ENCODE results near the gene ELK1.
"Not testable (repeated sequence)": the region's sequence is repeated elsewhere in the genome, so short reads cannot be mapped to it uniquely, and the experiment has no call there.

ELK1 gene

DNA sequence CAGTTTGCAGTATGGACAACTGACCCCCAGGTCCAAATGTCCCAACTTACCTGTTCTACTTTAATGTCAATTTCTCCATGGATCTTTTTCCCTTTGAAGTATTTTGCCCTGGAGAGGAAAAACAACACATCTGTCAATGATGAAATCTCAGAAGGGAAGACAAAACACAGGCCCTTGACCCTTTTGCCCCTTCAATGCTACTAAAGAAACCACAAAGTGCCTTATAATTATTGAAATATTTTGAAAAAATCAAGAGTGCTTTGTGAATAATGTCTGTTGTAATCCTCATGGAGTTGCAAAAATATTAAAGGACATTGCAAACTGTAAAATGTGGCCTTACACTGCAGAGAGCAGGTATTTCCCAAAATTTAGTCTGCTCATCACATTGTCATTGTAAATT is 43.3 kb downstream of the ELK1 start:
- Histone ChIP-seq H3K4me1 (ENCODE audit: control insufficient read depth, insufficient read depth, low read length) (no peaks in the 10 kb centered on the region), H3K9me3 (ENCODE audit: control insufficient read depth, insufficient read depth, low read depth, low read length) (no peaks in the 10 kb centered on the region), H3K4me3 (ENCODE audit: low read depth, low read length) (no peak overlapping the region), H3K36me3 (ENCODE audit: control insufficient read depth in 2 of 2, insufficient read depth in 1 of 2, low read length in 2 of 2) (no peaks in the 10 kb centered on the region), H3K27ac (ENCODE audit: extremely low read depth, low read depth, low read length) (no peak overlapping the region)
- POLR2A ChIA-PET, result no interaction called here
- CTCF ChIA-PET, result no interaction called here
- TF ChIP-seq, protein P1, sequence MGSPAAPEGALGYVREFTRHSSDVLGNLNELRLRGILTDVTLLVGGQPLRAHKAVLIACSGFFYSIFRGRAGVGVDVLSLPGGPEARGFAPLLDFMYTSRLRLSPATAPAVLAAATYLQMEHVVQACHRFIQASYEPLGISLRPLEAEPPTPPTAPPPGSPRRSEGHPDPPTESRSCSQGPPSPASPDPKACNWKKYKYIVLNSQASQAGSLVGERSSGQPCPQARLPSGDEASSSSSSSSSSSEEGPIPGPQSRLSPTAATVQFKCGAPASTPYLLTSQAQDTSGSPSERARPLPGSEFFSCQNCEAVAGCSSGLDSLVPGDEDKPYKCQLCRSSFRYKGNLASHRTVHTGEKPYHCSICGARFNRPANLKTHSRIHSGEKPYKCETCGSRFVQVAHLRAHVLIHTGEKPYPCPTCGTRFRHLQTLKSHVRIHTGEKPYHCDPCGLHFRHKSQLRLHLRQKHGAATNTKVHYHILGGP (tag by site-specific recombination; IDR thresholded peaks at IDR 0.05), result no peak
- TF ChIP-seq ZNF157 (tag by site-specific recombination; IDR thresholded peaks at IDR 0.05), result no peak
- TF ChIP-seq, protein P2, sequence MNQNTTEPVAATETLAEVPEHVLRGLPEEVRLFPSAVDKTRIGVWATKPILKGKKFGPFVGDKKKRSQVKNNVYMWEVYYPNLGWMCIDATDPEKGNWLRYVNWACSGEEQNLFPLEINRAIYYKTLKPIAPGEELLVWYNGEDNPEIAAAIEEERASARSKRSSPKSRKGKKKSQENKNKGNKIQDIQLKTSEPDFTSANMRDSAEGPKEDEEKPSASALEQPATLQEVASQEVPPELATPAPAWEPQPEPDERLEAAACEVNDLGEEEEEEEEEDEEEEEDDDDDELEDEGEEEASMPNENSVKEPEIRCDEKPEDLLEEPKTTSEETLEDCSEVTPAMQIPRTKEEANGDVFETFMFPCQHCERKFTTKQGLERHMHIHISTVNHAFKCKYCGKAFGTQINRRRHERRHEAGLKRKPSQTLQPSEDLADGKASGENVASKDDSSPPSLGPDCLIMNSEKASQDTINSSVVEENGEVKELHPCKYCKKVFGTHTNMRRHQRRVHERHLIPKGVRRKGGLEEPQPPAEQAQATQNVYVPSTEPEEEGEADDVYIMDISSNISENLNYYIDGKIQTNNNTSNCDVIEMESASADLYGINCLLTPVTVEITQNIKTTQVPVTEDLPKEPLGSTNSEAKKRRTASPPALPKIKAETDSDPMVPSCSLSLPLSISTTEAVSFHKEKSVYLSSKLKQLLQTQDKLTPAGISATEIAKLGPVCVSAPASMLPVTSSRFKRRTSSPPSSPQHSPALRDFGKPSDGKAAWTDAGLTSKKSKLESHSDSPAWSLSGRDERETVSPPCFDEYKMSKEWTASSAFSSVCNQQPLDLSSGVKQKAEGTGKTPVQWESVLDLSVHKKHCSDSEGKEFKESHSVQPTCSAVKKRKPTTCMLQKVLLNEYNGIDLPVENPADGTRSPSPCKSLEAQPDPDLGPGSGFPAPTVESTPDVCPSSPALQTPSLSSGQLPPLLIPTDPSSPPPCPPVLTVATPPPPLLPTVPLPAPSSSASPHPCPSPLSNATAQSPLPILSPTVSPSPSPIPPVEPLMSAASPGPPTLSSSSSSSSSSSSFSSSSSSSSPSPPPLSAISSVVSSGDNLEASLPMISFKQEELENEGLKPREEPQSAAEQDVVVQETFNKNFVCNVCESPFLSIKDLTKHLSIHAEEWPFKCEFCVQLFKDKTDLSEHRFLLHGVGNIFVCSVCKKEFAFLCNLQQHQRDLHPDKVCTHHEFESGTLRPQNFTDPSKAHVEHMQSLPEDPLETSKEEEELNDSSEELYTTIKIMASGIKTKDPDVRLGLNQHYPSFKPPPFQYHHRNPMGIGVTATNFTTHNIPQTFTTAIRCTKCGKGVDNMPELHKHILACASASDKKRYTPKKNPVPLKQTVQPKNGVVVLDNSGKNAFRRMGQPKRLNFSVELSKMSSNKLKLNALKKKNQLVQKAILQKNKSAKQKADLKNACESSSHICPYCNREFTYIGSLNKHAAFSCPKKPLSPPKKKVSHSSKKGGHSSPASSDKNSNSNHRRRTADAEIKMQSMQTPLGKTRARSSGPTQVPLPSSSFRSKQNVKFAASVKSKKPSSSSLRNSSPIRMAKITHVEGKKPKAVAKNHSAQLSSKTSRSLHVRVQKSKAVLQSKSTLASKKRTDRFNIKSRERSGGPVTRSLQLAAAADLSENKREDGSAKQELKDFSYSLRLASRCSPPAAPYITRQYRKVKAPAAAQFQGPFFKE (tag by site-specific recombination; IDR thresholded peaks at IDR 0.05; ENCODE audit: borderline replicate concordance), result no peak
- no peak for TF ChIP-seq ZNF114 (tag by site-specific recombination; IDR thresholded peaks at IDR 0.05)
- no peak for TF ChIP-seq ZNF138 (tag by site-specific recombination; IDR thresholded peaks at IDR 0.05; ENCODE audit: borderline replicate concordance)

DNA sequence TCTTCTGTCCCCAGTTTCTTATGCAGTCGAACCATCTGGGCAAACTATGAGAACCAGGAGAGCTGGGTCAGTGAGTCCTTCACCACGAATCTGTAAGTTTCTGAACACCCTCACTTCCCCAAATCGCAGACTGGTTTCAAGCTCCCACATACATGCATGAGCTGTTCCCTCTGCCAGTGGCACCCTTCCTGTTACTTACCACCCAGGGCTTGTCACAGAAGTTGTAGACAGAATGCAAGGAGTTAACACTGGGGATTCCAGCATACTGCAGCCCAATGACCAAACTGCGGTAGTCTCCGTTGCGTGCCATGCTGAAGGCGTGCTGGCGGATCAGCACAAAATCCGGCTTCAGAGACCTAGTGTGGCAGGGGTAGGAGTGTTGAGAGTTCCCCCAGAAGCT is 45.3 kb downstream of the ELK1 start:
- no peaks in the 10 kb centered on the region for H3K36me3 ChIP-seq (ENCODE audit: control insufficient read depth in 2 of 2, insufficient read depth in 1 of 2, low read length in 2 of 2)
- no peak overlapping the region for H3K27ac ChIP-seq (ENCODE audit: extremely low read depth, low read depth, low read length)
- no peak for TF ChIP-seq ZNF548 (tag by site-specific recombination; IDR thresholded peaks at IDR 0.05)
- ChIA-PET CTCF (interaction anchor here (0.6 kb wide), 1 partner anchor 230 kb away, joined by 5 read pairs; no protein-coding TSS in a partner anchor), POLR2A (no interaction called here)
- no peaks in the 10 kb centered on the region for H3K4me1 ChIP-seq (ENCODE audit: control insufficient read depth, insufficient read depth, low read length)
- H3K9me3 ChIP-seq (ENCODE audit: control insufficient read depth, insufficient read depth, low read depth, low read length), result no peaks in the 10 kb centered on the region
- H3K4me3 ChIP-seq (ENCODE audit: low read depth, low read length), result no peak overlapping the region

DNA sequence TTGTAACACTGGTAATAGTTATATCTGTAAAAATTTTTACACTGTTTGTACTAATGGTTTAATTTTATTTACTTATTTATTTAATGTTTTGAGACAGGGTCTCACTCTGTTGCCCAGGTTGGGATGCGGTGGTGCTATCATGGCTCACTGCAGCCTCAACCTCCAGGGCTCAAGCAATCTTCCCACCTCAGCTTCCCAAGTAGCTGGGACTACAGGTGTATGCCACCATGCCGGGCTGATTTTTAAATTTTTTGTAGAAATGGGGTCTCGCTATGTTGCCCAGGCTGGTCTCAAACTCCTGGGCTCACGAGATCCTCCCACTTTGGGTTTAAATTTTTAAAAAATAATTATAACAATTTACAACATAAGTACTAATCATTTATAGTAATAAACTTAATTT is 47.2 kb downstream of the ELK1 start:
- POLR2A ChIA-PET, result not testable (repeated sequence)

DNA sequence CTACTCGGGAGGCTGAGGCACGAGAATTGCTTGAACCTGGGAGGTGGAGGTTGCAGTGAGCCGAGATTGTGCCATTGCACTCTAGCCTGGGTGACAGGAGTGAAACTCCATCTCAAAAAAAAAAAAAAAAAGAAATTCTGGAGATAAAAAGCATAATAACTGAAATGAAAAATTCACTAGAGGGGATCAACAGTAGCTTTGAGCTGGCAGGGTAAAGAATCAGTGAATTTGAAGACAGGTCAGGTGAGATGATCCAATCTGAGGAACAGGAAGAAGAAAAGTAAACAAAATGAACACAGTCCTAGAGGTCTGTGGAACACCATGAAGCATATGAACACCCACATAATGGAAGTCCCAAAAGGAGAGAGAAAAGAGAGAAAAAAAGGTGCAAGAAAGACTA is 53.1 kb downstream of the ELK1 start:
- ChIA-PET POLR2A (interaction anchor here (0.6 kb wide), 1 partner anchor 62 kb away, joined by 3 read pairs; the partner anchor contains the start of gene UXT), CTCF (no interaction called here)
- peak; percentile 33 for TF ChIP-seq SETDB1 (IDR thresholded peaks at IDR 0.05; ENCODE audit: insufficient read length, low read length)
- TF ChIP-seq, protein P3, sequence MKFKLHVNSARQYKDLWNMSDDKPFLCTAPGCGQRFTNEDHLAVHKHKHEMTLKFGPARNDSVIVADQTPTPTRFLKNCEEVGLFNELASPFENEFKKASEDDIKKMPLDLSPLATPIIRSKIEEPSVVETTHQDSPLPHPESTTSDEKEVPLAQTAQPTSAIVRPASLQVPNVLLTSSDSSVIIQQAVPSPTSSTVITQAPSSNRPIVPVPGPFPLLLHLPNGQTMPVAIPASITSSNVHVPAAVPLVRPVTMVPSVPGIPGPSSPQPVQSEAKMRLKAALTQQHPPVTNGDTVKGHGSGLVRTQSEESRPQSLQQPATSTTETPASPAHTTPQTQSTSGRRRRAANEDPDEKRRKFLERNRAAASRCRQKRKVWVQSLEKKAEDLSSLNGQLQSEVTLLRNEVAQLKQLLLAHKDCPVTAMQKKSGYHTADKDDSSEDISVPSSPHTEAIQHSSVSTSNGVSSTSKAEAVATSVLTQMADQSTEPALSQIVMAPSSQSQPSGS (tag by site-specific recombination; IDR thresholded peaks at IDR 0.05; ENCODE audit: low read depth), result no peak
- Histone ChIP-seq H3K4me3 (ENCODE audit: low read depth, low read length) (no peak overlapping the region), H3K4me1 (ENCODE audit: control insufficient read depth, insufficient read depth, low read length) (no peaks in the 10 kb centered on the region), H3K9me3 (ENCODE audit: control insufficient read depth, insufficient read depth, low read depth, low read length) (no peaks in the 10 kb centered on the region; the same call in 1 of the 2 replicates), H3K27ac (ENCODE audit: extremely low read depth, low read depth, low read length) (no peak overlapping the region), H3K36me3 (ENCODE audit: control insufficient read depth in 2 of 2, insufficient read depth in 1 of 2, low read length in 2 of 2) (no peaks in the 10 kb centered on the region)

More for the DNA sequence above, 47.2 kb downstream of the ELK1 start:
- CTCF ChIA-PET; H3K4me1 ChIP-seq (ENCODE audit: control insufficient read depth, insufficient read depth, low read length); H3K27ac ChIP-seq (ENCODE audit: extremely low read depth, low read depth, low read length); H3K9me3 ChIP-seq (ENCODE audit: control insufficient read depth, insufficient read depth, low read depth, low read length); H3K4me3 ChIP-seq (ENCODE audit: low read depth, low read length); H3K36me3 ChIP-seq (ENCODE audit: control insufficient read depth in 2 of 2, insufficient read depth in 1 of 2, low read length in 2 of 2): not testable (repeated sequence)
- peak; percentile 72; the same call in 1 of the 2 replicates for TF ChIP-seq ZNF121 (tag by site-specific recombination; IDR thresholded peaks at IDR 0.05)
